ENCODE results near the gene CKB.

CKB gene

DNA sequence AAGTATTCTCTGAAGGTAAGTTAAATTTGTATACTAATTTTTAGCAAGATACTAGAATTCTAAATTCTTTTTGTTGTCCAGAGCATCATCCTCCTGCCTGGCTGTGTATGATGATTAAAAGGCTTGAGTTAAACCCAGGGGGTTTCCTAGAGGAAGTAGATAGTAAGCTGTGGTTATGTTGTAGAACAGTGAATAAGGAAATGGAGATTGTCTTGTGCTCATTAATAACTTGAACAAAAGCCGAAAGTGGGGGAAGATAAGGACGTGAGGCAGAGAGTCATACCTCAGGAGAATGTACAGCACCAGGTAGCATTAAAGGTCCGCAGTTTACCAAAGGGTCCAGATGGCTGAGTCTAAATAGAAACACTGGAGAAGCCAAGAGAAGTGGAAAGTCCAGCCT is 42.0 kb downstream of the CKB start:
- H3K4me3 ChIP-seq (ENCODE audit: low read depth, low read length), result no peak overlapping the region
- TF ChIP-seq, protein P1, sequence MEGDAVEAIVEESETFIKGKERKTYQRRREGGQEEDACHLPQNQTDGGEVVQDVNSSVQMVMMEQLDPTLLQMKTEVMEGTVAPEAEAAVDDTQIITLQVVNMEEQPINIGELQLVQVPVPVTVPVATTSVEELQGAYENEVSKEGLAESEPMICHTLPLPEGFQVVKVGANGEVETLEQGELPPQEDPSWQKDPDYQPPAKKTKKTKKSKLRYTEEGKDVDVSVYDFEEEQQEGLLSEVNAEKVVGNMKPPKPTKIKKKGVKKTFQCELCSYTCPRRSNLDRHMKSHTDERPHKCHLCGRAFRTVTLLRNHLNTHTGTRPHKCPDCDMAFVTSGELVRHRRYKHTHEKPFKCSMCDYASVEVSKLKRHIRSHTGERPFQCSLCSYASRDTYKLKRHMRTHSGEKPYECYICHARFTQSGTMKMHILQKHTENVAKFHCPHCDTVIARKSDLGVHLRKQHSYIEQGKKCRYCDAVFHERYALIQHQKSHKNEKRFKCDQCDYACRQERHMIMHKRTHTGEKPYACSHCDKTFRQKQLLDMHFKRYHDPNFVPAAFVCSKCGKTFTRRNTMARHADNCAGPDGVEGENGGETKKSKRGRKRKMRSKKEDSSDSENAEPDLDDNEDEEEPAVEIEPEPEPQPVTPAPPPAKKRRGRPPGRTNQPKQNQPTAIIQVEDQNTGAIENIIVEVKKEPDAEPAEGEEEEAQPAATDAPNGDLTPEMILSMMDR (IDR thresholded peaks at IDR 0.05; ENCODE audit: borderline replicate concordance, insufficient read depth, low read depth, low read length), result no peak

DNA sequence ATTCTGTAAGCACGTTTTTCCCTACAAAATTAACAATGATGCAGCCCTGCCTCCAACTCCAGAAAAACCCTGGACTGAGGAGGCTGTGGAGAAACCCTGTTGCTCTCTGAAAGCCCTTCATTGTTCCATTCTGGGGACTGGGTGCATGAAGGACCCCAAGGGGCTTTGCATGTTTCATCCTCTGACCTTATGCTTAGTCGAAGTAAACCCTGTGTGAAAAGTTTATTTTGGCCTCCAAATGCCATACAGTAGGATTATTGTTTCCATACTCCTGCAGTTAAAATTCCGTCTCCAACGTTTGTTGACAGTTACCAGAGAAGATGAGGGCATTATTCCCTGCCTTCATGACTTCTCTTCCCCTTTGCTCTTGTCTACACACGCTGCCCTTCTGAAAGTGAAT is 46.0 kb downstream of the CKB start:
- TF ChIP-seq, protein P1 (IDR thresholded peaks at IDR 0.05; ENCODE audit: borderline replicate concordance, insufficient read depth, low read depth, low read length), result no peak
- H3K4me3 ChIP-seq (ENCODE audit: low read depth, low read length), result no peak overlapping the region

GRCh38 chr14:103476065-103476464 is 46.6 kb downstream of the CKB start:
- no peak overlapping the region for H3K4me3 ChIP-seq (ENCODE audit: low read depth, low read length)
- TF ChIP-seq, protein P1 (IDR thresholded peaks at IDR 0.05; ENCODE audit: borderline replicate concordance, insufficient read depth, low read depth, low read length), result no peak

GRCh38 chr14:103474893-103475292 is 47.7 kb downstream of the CKB start:
- TF ChIP-seq, protein P1 (IDR thresholded peaks at IDR 0.05; ENCODE audit: borderline replicate concordance, insufficient read depth, low read depth, low read length), result no peak

DNA sequence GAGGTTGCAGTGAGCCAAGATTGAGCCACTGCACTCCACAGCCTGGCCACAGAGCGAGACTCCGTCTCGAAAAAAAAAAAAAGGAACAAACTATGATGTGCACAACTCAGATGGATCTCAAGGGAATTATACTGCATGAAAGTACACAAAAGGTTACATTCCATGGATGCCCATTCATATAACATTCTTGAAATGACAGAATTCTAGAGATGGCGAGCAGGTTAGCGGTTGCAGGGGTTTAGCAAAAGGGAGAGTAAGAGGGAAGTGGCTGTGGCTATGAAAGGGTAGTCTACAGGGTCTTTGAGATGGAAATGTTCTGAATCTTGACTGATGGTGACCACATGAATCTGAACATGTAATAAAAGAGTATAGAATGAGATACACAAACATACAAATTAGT is 49.7 kb downstream of the CKB start:
- TF ChIP-seq, protein P1 (IDR thresholded peaks at IDR 0.05; ENCODE audit: borderline replicate concordance, insufficient read depth, low read depth, low read length), result no peak
- H3K4me3 ChIP-seq (ENCODE audit: low read depth, low read length), result no peak overlapping the region

More at GRCh38 chr14:103474893-103475292, 47.7 kb downstream of the CKB start:
- H3K4me3 ChIP-seq (ENCODE audit: low read depth, low read length), result no peak overlapping the region

All from GM12875 (cell line).